Measurements from ENCODE around the gene TEX11.
"Not testable (repeated sequence)": the region's sequence is repeated elsewhere in the genome, so short reads cannot be mapped to it uniquely, and the experiment has no call there.

Gene TEX11

DNA sequence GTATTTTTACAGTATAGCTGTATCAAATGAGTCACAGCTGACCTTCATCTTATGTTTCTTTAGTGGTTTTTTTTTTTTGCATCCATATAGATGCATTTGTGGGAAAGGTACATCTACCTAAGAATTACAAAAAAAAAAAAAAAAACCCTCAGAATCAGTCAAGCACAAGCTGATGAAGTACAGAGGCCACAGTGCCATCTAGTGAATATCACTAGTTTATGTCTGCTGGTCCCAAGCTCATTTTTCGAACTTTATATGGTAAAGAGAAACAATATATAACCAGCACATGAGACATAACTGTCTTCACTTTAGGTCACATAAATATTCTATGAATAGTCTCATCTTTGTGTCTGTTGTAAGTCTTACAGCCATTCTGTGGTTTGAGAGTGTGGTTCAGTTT is 243.8 kb downstream of the TEX11 start:
- Histone ChIP-seq H3K27ac (ENCODE audit: low read depth, low read length, poor library complexity, severe bottlenecking) (no peak overlapping the region), H3F3A (ENCODE audit: insufficient read depth, low read length) (no peaks in the 10 kb centered on the region), H4K20me1 (ENCODE audit: insufficient read depth, low read length) (no peaks in the 10 kb centered on the region), H3K4me3 (ENCODE audit: low read depth, low read length, poor library complexity, severe bottlenecking) (no peak overlapping the region), H3K4me1 (ENCODE audit: insufficient read depth, low read length, severe bottlenecking) (no peaks in the 10 kb centered on the region), H3K36me3 (ENCODE audit: insufficient read depth, low read length) (no peaks in the 10 kb centered on the region), H3K79me2 (ENCODE audit: insufficient read depth, low read length) (no peaks in the 10 kb centered on the region), H3K9ac (ENCODE audit: low read length) (no peak overlapping the region), H3K9me3 (ENCODE audit: low read length) (no peaks in the 10 kb centered on the region), H2AFZ (ENCODE audit: low read length) (no peak overlapping the region), H3K4me2 (ENCODE audit: low read length) (no peak overlapping the region), H3K9me2 (ENCODE audit: low read depth, low read length) (no peaks in the 10 kb centered on the region), H3K27me3 (ENCODE audit: insufficient read depth, low read length) (no peaks in the 10 kb centered on the region)
- TF ChIP-seq EZH2 (IDR thresholded peaks at IDR 0.05; ENCODE audit: borderline replicate concordance, low read length) = no peak
- TF ChIP-seq, protein P1, sequence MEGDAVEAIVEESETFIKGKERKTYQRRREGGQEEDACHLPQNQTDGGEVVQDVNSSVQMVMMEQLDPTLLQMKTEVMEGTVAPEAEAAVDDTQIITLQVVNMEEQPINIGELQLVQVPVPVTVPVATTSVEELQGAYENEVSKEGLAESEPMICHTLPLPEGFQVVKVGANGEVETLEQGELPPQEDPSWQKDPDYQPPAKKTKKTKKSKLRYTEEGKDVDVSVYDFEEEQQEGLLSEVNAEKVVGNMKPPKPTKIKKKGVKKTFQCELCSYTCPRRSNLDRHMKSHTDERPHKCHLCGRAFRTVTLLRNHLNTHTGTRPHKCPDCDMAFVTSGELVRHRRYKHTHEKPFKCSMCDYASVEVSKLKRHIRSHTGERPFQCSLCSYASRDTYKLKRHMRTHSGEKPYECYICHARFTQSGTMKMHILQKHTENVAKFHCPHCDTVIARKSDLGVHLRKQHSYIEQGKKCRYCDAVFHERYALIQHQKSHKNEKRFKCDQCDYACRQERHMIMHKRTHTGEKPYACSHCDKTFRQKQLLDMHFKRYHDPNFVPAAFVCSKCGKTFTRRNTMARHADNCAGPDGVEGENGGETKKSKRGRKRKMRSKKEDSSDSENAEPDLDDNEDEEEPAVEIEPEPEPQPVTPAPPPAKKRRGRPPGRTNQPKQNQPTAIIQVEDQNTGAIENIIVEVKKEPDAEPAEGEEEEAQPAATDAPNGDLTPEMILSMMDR (IDR thresholded peaks at IDR 0.05; ENCODE audit: low read length) = peak; percentile 34; the same call in 1 of the 2 replicates

DNA sequence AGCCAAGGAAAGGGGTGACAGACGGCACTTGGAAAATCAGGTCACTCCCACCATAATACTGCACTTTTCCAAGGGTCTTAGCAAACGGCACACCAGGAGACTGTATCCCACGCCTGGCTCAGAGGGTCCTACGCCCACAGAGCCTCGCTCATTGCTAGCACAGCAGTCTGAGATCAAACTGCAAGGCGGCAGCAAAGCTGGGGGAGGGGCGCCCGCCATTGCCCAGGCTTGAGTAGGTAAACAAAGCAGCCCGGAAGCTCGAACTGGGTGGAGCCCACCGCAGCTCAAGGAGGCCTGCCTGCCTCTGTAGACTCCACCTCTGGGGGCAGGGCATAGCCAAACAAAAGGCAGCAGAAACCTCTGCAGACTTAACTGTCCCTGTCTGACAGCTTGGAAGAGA is 247.4 kb downstream of the TEX11 start:
- not testable (repeated sequence) for H2AFZ ChIP-seq (ENCODE audit: low read length); H3K27ac ChIP-seq (ENCODE audit: low read depth, low read length, poor library complexity, severe bottlenecking); H3K36me3 ChIP-seq (ENCODE audit: insufficient read depth, low read length); H3K9me3 ChIP-seq (ENCODE audit: low read length); H3K9me2 ChIP-seq (ENCODE audit: low read depth, low read length); H3K79me2 ChIP-seq (ENCODE audit: insufficient read depth, low read length); H3K4me2 ChIP-seq (ENCODE audit: low read length); H3F3A ChIP-seq (ENCODE audit: insufficient read depth, low read length); H3K27me3 ChIP-seq (ENCODE audit: insufficient read depth, low read length); H3K4me1 ChIP-seq (ENCODE audit: insufficient read depth, low read length, severe bottlenecking); H4K20me1 ChIP-seq (ENCODE audit: insufficient read depth, low read length); H3K4me3 ChIP-seq (ENCODE audit: low read depth, low read length, poor library complexity, severe bottlenecking); H3K9ac ChIP-seq (ENCODE audit: low read length)

DNA sequence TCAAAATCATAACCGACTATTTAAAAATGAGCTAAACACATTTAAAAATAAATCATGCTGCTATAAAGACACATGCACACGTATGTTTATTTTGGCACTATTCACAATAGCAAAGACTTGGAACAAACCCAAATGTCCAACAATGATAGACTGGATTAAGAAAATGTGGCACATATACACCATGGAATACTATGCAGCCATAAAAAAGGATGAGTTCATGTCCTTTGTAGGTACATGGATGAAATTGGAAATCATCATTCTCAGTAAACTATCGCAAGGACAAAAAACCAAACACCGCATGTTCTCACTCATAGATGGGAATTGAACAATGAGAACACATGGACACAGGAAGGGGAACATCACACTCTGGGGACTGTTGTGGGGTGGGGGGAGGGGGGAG is 251.0 kb downstream of the TEX11 start:
- not testable (repeated sequence) for H3K79me2 ChIP-seq (ENCODE audit: insufficient read depth, low read length); H3K4me2 ChIP-seq (ENCODE audit: low read length); H3F3A ChIP-seq (ENCODE audit: insufficient read depth, low read length); H4K20me1 ChIP-seq (ENCODE audit: insufficient read depth, low read length); H3K9me2 ChIP-seq (ENCODE audit: low read depth, low read length); H3K9me3 ChIP-seq (ENCODE audit: low read length); H3K36me3 ChIP-seq (ENCODE audit: insufficient read depth, low read length); H3K4me3 ChIP-seq (ENCODE audit: low read depth, low read length, poor library complexity, severe bottlenecking); H3K27ac ChIP-seq (ENCODE audit: low read depth, low read length, poor library complexity, severe bottlenecking); H3K9ac ChIP-seq (ENCODE audit: low read length); H3K27me3 ChIP-seq (ENCODE audit: insufficient read depth, low read length); H2AFZ ChIP-seq (ENCODE audit: low read length); H3K4me1 ChIP-seq (ENCODE audit: insufficient read depth, low read length, severe bottlenecking)

DNA sequence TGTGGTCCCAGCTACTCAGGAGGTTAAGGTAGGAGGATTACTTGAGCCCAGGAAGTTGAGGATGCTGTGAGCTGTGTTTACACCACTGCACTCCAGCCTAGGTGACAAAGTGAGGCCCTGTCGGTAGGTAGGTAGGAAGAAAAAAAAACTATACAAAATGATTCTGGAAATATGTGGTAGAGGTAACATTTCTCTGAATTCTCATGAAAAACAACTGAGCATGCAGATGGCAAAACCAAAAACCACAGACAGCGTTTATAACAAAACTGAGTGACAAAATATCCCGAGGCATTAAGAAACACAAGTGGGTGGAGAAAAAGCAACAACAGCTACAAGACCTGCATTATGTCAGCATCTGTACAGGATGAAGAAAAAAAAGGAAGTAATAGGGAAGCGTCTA is 252.2 kb downstream of the TEX11 start:
- H3F3A ChIP-seq (ENCODE audit: insufficient read depth, low read length) = no peaks in the 10 kb centered on the region
- TF ChIP-seq, protein P1 (IDR thresholded peaks at IDR 0.05; ENCODE audit: low read length) = no peak
- TF ChIP-seq EZH2 (IDR thresholded peaks at IDR 0.05; ENCODE audit: borderline replicate concordance, low read length) = no peak

DNA sequence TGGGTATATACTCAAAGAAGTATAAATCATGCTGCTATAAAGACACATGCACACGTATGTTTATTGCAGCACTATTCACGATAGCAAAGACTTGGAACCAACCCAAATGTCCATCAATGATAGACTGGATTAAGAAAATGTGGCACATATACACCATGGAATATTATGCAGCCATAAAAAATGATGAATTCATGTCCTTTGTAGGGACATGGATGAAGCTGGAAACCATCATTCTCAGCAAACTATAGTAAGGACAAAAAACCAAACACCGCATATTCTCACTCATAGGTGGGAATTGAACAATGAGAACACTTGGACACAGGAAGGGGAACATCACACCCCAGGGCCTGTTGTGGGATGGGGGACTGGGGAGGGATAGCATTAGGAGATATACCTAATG is 260.6 kb downstream of the TEX11 start:
- H3K9me3 ChIP-seq (ENCODE audit: low read length); H3K27ac ChIP-seq (ENCODE audit: low read depth, low read length, poor library complexity, severe bottlenecking); H3K27me3 ChIP-seq (ENCODE audit: insufficient read depth, low read length); H3K79me2 ChIP-seq (ENCODE audit: insufficient read depth, low read length); H3K4me3 ChIP-seq (ENCODE audit: low read depth, low read length, poor library complexity, severe bottlenecking); H3K36me3 ChIP-seq (ENCODE audit: insufficient read depth, low read length); H3F3A ChIP-seq (ENCODE audit: insufficient read depth, low read length); H4K20me1 ChIP-seq (ENCODE audit: insufficient read depth, low read length); H3K4me1 ChIP-seq (ENCODE audit: insufficient read depth, low read length, severe bottlenecking); H3K9me2 ChIP-seq (ENCODE audit: low read depth, low read length); H2AFZ ChIP-seq (ENCODE audit: low read length); H3K9ac ChIP-seq (ENCODE audit: low read length); H3K4me2 ChIP-seq (ENCODE audit: low read length): not testable (repeated sequence)

More for the DNA sequence above, 252.2 kb downstream of the TEX11 start:
- H4K20me1 ChIP-seq (ENCODE audit: insufficient read depth, low read length) = no peaks in the 10 kb centered on the region
- no peaks in the 10 kb centered on the region for H3K4me1 ChIP-seq (ENCODE audit: insufficient read depth, low read length, severe bottlenecking)
- no peak overlapping the region for H3K4me3 ChIP-seq (ENCODE audit: low read depth, low read length, poor library complexity, severe bottlenecking)
- H3K27me3 ChIP-seq (ENCODE audit: insufficient read depth, low read length) = no peaks in the 10 kb centered on the region
- no peak overlapping the region for H2AFZ ChIP-seq (ENCODE audit: low read length)
- no peaks in the 10 kb centered on the region for H3K36me3 ChIP-seq (ENCODE audit: insufficient read depth, low read length)
- H3K9ac ChIP-seq (ENCODE audit: low read length) = no peak overlapping the region
- no peaks in the 10 kb centered on the region for H3K79me2 ChIP-seq (ENCODE audit: insufficient read depth, low read length)
- no peaks in the 10 kb centered on the region for H3K9me3 ChIP-seq (ENCODE audit: low read length)
- no peak overlapping the region for H3K27ac ChIP-seq (ENCODE audit: low read depth, low read length, poor library complexity, severe bottlenecking)
- no peak overlapping the region for H3K4me2 ChIP-seq (ENCODE audit: low read length)
- H3K9me2 ChIP-seq (ENCODE audit: low read depth, low read length) = no peaks in the 10 kb centered on the region
